ENCODE data around the gene SLC43A1.

SLC43A1 gene

DNA sequence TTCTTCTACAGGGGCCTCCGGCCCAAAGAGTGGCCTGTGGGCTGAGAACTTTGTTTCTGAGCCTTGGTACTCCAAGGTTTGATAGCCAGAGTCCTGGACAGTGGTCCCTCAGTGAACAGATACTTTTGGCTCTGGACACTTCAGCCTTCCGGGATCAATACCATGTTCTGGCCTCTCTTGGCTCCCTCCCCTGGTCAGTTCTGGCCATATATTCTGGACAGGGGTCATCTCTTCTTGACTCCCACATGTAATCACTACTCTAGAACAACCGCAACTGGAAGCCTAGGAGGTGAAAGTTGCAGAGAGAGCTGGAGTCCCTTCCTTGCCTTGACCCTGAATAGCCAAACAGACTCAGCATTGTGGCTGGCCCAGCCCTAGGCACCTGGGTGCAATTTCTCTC is 52.9 kb downstream of the SLC43A1 start:
- FAIRE-seq (no peak), DNase-seq (ENCODE audit: insufficient read length) (no peak)
- TF ChIP-seq POLR2A (IDR thresholded peaks at IDR 0.05; ENCODE audit: low read depth, low read length) (no peak), POLR2AphosphoS5 (IDR thresholded peaks at IDR 0.05; ENCODE audit: low read depth, low read length) (no peak), TAF1 (IDR thresholded peaks at IDR 0.05; ENCODE audit: borderline replicate concordance, low read depth, low read length) (no peak)

DNA sequence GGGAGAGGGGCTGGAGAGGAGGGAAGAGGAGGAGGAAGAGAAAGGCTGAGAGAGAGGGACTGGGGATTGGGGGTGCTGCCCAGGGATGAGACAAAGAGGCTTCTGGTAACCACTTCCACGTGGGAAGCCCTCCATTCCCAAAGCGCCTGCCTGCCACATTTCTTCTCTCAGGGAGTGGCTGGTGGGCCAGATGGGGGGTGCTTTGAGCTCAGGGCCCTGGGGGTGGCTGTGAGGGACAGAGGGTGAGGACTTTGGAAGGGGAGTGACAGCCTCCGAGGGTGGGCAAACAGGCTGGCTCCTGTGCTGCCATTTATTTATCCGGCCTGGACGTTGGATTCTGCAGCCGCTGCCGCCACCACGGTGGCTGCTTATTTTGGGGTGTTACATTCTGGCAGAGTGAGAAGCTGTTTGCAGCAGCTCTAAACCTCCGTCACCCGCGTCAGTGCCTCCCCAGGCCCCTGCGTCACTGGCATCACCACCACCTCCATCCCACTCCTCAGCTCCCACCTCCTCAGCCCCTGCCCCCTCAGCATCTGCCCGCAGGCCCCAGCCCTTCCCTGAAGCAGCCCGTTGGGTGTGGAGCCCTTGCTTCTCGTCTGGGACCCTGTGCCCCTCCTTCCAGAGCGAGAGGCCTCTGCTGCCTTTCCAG is 53.5 kb downstream of the SLC43A1 start:
- TF ChIP-seq POLR2A (IDR thresholded peaks at IDR 0.05; ENCODE audit: low read depth, low read length) (no peak), POLR2AphosphoS5 (IDR thresholded peaks at IDR 0.05; ENCODE audit: low read depth, low read length) (no peak), TAF1 (IDR thresholded peaks at IDR 0.05; ENCODE audit: borderline replicate concordance, low read depth, low read length) (no peak)
- no peak for FAIRE-seq
- no peak for DNase-seq (ENCODE audit: insufficient read length)

DNA sequence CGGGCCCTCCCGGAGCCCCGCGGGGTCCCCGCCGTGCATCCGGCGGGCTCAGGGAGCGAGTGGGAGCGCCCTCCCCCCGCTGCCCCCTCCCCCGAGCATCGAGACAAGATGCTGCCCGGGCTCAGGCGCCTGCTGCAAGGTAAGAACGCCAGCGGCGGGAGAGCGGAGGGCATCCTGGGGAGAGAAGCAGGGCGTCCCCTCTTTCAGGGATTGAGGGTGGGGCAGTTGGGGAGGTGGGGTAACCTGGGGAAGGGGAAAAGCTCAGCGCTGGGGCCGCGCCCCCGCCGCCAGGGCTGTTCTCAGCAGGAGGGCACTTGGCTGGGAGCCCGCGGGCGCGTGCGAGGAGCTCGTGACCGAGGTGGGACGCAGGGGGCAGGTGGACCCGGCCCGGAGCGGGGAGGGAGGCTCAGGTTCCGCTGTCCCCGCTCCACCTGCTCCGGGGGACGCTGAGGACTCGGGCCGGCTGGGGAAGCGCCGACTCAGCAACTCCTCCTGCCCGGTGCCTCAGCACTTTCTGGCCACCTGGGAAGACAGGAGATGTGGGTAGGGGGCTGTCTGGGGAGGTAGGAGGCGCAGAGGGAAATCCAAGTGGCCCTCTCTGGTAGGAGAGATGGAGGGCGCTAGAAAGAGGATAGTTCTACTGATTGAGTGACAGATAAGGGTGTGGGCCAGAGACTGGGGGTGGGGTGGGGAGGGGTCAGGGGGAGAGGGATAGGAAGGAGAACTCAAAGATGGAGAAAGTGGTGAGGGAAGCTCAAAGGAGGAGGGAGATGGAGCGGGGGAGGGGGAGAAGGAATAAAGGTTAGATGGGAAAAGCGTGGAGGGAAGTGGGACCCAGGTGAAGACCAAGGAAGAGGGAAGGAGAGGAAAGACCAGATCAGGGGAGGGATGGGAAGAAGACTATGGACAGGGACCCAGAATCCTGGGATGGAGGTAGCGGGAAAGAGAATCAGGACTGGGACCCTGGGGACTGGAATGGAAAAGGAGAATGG is 54.4 kb downstream of the SLC43A1 start:
- FAIRE-seq (no peak), DNase-seq (ENCODE audit: insufficient read length) (no peak)
- TF ChIP-seq POLR2AphosphoS5 (IDR thresholded peaks at IDR 0.05; ENCODE audit: low read depth, low read length) = no peak

DNA sequence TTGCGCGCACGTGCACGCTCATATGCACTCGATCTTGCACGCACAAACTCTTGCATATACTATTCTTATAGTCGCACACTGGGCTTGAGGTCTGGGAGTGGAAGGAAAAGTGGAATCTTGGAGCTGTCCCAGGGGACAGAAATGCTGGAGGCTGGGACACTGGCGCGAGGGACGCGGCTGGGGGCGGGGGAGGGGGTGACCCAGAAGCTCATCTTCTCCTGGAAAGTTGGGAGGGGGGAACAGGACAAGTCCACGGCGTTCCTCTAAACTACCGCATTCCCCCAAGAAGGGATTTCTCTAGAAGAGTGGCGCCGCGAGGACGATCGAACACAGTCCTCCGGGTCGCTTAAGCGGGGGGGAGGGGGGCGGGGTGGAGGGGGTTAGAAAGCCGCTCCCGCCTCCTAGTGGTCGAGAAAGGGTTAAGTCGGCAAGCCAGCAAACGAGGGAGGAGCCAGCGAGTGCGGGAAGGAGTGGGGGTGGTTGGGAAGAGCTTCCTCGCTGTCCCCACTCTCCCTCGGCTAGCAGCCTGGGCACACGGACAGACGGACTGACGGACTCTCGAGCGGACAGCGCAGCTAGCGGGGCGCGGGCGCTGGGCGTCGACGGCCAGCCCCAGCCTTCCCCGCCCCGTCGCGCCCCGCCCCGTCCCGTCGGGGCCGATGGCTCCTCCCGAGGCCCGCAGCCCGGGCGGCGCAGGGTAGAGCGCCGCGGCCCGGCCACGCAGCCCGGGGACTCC is 55.3 kb downstream of the SLC43A1 start, which contains the start of gene RTN4RL2:
TSS of gene RTN4RL2 (plus strand) at position 507 of the 736 bp plus-strand sequence. CDS start 338 bp downstream, outside the sequence.
- FAIRE-seq (peak; percentile 87), DNase-seq (ENCODE audit: insufficient read length) (peak; percentile 80)
- TF ChIP-seq POLR2AphosphoS5 (IDR thresholded peaks at IDR 0.05; ENCODE audit: low read depth, low read length) (no peak), TAF1 (IDR thresholded peaks at IDR 0.05; ENCODE audit: borderline replicate concordance, low read depth, low read length) (no peak), POLR2A (IDR thresholded peaks at IDR 0.05; ENCODE audit: low read depth, low read length) (no peak)

DNA sequence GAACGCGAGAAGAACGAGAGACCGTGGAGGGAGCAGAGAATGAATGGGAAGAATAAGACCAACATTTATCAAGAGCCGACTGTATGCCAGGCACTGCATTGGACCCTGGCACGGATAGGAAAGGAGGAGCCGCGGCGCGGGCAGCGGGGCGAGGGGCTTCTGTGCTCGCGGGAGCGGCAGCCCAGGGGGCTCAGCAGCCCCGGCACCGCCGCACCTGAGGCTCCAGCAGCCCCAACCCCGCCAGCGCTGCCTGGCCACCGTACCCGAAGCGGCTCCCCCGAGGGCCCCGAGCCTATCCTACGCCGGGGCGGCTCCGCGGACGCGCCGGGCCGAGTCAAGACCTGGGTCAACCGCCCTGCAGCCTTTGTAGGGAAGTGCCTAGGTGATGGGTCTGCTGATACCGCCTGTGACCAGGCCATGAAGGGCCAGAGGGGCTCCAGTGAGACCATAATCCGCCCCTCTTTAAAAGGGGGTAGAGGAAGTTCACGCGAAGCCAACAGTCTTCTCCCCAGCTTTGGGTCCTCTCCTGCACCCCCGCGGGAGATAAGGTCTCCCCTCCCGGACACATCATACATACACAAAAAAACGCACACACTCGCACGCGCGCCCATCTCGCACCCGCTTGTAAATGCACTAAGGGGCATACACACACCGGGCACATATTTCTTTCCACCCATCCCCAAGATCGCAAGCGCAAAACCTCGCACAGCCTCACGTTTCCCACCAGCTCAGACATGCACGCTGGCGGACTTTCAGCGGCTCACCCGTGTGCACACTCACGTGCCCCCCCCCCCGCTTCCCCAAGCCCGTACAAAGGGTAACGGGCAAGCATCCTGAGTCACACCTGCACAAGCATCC is 56.1 kb downstream of the SLC43A1 start:
- no peak for TF ChIP-seq TAF1 (IDR thresholded peaks at IDR 0.05; ENCODE audit: borderline replicate concordance, low read depth, low read length)
- no peak for TF ChIP-seq POLR2A (IDR thresholded peaks at IDR 0.05; ENCODE audit: low read depth, low read length)
- DNase-seq (ENCODE audit: insufficient read length) (no peak), FAIRE-seq (no peak)

DNA sequence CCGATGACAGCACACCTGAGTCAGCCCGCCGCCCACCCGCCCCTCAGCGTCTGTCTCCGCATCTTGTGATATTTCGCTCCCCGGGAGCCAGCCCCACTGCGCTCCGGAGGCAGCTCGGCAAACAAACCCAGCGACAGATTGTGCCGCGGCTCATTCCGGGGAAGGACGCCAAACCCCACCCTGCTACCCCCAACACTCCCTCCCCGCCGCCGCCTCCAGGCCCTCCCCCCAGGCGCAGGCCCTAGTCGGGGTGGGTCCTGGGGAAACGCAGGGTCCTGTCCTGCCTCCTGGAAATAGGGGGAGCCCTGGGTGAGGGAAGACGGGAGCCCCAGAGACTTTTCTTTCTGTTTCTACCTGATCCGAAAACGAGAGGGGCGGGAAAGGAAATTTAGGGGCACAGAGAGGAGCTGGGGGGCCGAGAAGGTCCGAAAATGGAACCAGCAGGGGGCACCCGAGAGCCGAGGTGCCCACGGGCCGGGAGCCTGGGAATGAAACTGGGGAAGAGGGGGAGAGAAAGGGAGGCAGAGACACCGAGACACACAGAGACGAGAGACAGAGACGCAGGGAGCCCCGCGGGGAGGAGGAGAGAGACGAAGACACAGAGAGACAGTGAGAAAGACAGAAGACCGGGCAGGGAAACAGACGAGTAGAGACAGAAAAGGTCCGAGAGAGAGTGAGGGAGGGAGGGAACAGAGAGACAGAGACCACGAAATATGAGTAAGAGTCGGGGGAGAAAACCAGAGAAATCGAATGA is 56.9 kb downstream of the SLC43A1 start:
- TF ChIP-seq POLR2A (IDR thresholded peaks at IDR 0.05; ENCODE audit: low read depth, low read length) (no peak), TAF1 (IDR thresholded peaks at IDR 0.05; ENCODE audit: borderline replicate concordance, low read depth, low read length) (no peak), POLR2AphosphoS5 (IDR thresholded peaks at IDR 0.05; ENCODE audit: low read depth, low read length) (no peak)
- DNase-seq (ENCODE audit: insufficient read length) (no peak), FAIRE-seq (peak; percentile 40)

DNA sequence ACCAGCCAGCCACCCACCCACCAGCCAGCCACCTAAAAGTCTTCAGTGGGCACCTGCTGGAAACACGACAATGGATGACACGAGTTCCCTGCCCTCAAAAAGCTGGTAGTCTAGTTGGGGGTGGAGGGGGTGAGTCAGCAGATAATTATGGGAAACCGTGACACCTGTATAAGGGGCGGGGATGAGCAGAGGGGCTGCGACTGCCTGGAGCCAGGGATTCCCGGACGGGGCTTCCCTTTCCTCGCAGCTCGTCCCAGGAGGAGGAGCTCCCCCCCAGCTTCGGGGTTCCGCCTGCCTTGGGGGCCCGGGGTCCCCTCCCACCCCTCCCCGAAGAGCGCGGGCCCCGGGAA is 57.5 kb downstream of the SLC43A1 start:
- TF ChIP-seq TAF1 (IDR thresholded peaks at IDR 0.05; ENCODE audit: borderline replicate concordance, low read depth, low read length) (no peak), POLR2AphosphoS5 (IDR thresholded peaks at IDR 0.05; ENCODE audit: low read depth, low read length) (no peak), POLR2A (IDR thresholded peaks at IDR 0.05; ENCODE audit: low read depth, low read length) (no peak)
- FAIRE-seq = no peak
- no peak for DNase-seq (ENCODE audit: insufficient read length)

DNA sequence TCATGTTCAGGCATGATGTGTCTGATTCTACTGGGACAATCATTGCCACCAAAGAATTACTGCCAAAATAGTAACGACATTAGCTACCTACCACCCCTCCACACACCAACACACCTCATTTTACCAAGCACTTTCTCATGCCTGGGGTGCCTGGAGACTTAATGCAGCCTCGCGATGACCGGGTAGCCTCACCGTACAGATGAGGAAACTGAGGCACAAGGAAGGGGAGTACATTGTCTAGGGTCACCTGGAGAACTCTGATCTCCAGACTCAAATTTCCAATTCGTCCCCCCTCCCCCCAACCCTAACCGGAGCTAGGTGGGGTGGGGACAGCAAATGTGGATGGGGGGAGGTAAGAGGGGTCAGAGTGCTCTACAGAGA is 57.9 kb downstream of the SLC43A1 start:
- TF ChIP-seq POLR2AphosphoS5 (IDR thresholded peaks at IDR 0.05; ENCODE audit: low read depth, low read length) = no peak
- TF ChIP-seq TAF1 (IDR thresholded peaks at IDR 0.05; ENCODE audit: borderline replicate concordance, low read depth, low read length) = no peak
- no peak for TF ChIP-seq POLR2A (IDR thresholded peaks at IDR 0.05; ENCODE audit: low read depth, low read length)
- DNase-seq (ENCODE audit: insufficient read length) (no peak), FAIRE-seq (no peak)

DNA sequence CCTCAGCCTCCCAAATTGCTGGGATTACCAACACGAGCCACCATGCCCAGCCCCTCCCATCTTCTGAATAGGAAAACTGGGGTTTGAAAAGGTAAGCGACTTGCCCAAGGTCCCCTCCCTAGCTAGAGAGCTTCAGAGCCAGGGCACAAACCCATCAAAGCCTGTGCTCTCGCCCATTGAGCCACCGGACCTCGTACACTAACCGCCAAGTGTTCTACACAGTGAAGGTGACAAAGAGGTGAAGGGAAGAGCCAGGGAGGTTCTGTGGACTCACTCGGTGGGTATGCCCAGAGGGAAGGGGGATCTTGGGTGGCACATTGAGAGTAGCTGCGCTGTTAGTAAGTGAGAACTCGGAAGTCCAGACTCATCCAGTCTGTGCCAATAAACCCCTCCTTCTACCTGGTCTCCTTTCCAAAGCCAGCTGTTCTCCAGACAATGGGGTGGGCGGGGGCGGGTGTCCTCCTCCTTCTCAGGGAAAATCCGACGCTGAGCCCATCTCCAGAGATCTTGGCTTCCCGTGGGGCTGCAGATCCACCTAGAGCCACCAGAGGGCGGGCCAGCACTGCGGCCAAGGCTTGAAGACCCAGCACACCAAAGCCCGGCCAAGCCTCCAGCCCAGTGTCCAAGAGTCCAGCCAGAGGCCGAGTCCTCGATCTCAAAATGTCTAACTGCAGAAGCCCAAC is 58.4 kb downstream of the SLC43A1 start:
- TF ChIP-seq POLR2A (IDR thresholded peaks at IDR 0.05; ENCODE audit: low read depth, low read length) = no peak
- no peak for TF ChIP-seq TAF1 (IDR thresholded peaks at IDR 0.05; ENCODE audit: borderline replicate concordance, low read depth, low read length)
- no peak for TF ChIP-seq POLR2AphosphoS5 (IDR thresholded peaks at IDR 0.05; ENCODE audit: low read depth, low read length)
- DNase-seq (ENCODE audit: insufficient read length) = no peak
- peak; percentile 96 for FAIRE-seq
